K562 (cell line): Measurements from ENCODE around the gene MAD2L1BP. TPM values are rescaled to one million over a fixed set of nuclear protein-coding genes. Genes with fewer than 3 reads are reported as not detected.

ENCODE experiments used
- CCAR2 ChIP-seq: fragments of 200-400 bp; formaldehyde crosslinking; IDR thresholded peaks from 2 replicates; pipeline ENCODE4 v1.6.1; 2017; ENCODE audit warnings: mild to moderate bottlenecking, low read depth, low read length
- E2F6 ChIP-seq, 2 experiments: IDR thresholded peaks; 2 replicates each; pipeline ENCODE4 v1.6.1; 2011; ENCODE audit warnings: borderline replicate concordance in 1 of 2, control low read depth in 1 of 2, low read depth in 1 of 2, low read length in 1 of 2, mild to moderate bottlenecking in 1 of 2, mixed read lengths in 1 of 2, moderate library complexity in 1 of 2; ENCODE audit not compliant: insufficient read depth in 1 of 2, insufficient read length in 1 of 2, poor library complexity in 1 of 2, severe bottlenecking in 1 of 2; ENCODE audit errors: extremely low read depth in 1 of 2
- HOXB6 ChIP-seq: fragments of 250-450 bp; sonication (Bioruptor Pico); IDR thresholded peaks from 2 replicates; pipeline ENCODE4 v1.5.1; 2022; ENCODE audit warnings: mild to moderate bottlenecking, borderline replicate concordance
- MTF1 ChIP-seq: fragments of 250-450 bp; sonication (Bioruptor Pico); IDR thresholded peaks from 2 replicates; pipeline ENCODE4 v1.9.0; 2021; ENCODE audit warnings: moderate library complexity, mild to moderate bottlenecking, inconsistent platforms, borderline replicate concordance
- NRF1 ChIP-seq, 2 experiments: fragments of 450-650 bp; IDR thresholded peaks in 1 of 2; conservative IDR thresholded peaks in 1 of 2; 2 replicates each; pipeline ENCODE4 v1.6.1; 2014; ENCODE audit warnings: mild to moderate bottlenecking in 2 of 2
- ZNF561 ChIP-seq: fragments of 450-650 bp; formaldehyde crosslinking; conservative IDR thresholded peaks from 2 replicates; pipeline ENCODE4 v1.4.0; 2020; ENCODE audit warnings: mild to moderate bottlenecking, moderate library complexity
- polyA plus RNA-seq, 8 experiments: library from polyadenylated mRNA; depleted of rRNA in 4 of 8; stranded (reverse) in 5 of 8; unstranded in 3 of 8; fragments of >200 nt; fragmentation: Nextera tagmentation in 2 of 8; fragmentation: Illumina TruSeq in 1 of 8; extraction: Ambion mirVana in 2 of 8; extraction: Trizol in 1 of 8; gene quantifications; 2 replicates each; pipeline versions ENCODE4 v1.2.1 to v1.2.3, GENCODE V29; 2011 to 2014; ENCODE audit warnings: inconsistent platforms in 1 of 8, missing spikeins in 1 of 8
- total RNA-seq, 7 experiments: library from RNA; depleted of rRNA in 6 of 7; stranded (reverse); fragments of >200 nt in 6 of 7; fragmentation: Illumina TruSeq in 2 of 7; extraction: Trizol in 2 of 7; gene quantifications; 2 replicates each; pipeline versions ENCODE4 v1.2.1 to v1.2.3, GENCODE V29; 2011 to 2021; ENCODE audit warnings: low replicate concordance in 1 of 7
- TF ChIP-seq, protein P1 (sequence below): fragments of 450-650 bp; IDR thresholded peaks from 2 replicates; pipeline ENCODE4 v1.6.1; 2016; ENCODE audit warnings: low read depth
- TF ChIP-seq, protein P2 (sequence below): fragments of 450-650 bp; IDR thresholded peaks from 2 replicates; pipeline ENCODE4 v1.6.1; 2016; ENCODE audit warnings: mild to moderate bottlenecking

Gene MAD2L1BP
- total and polyA plus RNA-seq, 9 of the 15 experiments (the other 6 are each of a cell fraction or from before 2014, with no cell fraction given), result 69.7 to 321 (median 111) TPM

GRCh38 chr6:43630980-43631619 is 4.5 kb upstream of the MAD2L1BP start (continued):
- TF ChIP-seq E2F6 (IDR thresholded peaks at IDR 0.05; ENCODE audit: borderline replicate concordance in 1 of 2, extremely low read depth in 1 of 2, insufficient read depth in 1 of 2, insufficient read length in 1 of 2, low read depth in 1 of 2, low read length in 1 of 2, poor library complexity in 1 of 2, severe bottlenecking in 1 of 2) (peak in 1 of 2 experiments; percentile 22), MTF1 (peak; percentile 38; the same call in 1 of the 2 replicates), HOXB6 (CRISPR knock-in tag) (no peak), NRF1 (conservative IDR thresholded peaks at IDR 0.05 in 1 of 2, IDR thresholded peaks at IDR 0.05 in 1 of 2) (0 out of 4 replicates have a peak, but pooled peaks of 1 of the 2 experiments have one; percentile 13), ZNF561 (CRISPR knock-in tag) (0 out of 2 replicates have a peak, but pooled peaks have one; percentile 52), CCAR2 (no peak)
- TF ChIP-seq, protein P1, sequence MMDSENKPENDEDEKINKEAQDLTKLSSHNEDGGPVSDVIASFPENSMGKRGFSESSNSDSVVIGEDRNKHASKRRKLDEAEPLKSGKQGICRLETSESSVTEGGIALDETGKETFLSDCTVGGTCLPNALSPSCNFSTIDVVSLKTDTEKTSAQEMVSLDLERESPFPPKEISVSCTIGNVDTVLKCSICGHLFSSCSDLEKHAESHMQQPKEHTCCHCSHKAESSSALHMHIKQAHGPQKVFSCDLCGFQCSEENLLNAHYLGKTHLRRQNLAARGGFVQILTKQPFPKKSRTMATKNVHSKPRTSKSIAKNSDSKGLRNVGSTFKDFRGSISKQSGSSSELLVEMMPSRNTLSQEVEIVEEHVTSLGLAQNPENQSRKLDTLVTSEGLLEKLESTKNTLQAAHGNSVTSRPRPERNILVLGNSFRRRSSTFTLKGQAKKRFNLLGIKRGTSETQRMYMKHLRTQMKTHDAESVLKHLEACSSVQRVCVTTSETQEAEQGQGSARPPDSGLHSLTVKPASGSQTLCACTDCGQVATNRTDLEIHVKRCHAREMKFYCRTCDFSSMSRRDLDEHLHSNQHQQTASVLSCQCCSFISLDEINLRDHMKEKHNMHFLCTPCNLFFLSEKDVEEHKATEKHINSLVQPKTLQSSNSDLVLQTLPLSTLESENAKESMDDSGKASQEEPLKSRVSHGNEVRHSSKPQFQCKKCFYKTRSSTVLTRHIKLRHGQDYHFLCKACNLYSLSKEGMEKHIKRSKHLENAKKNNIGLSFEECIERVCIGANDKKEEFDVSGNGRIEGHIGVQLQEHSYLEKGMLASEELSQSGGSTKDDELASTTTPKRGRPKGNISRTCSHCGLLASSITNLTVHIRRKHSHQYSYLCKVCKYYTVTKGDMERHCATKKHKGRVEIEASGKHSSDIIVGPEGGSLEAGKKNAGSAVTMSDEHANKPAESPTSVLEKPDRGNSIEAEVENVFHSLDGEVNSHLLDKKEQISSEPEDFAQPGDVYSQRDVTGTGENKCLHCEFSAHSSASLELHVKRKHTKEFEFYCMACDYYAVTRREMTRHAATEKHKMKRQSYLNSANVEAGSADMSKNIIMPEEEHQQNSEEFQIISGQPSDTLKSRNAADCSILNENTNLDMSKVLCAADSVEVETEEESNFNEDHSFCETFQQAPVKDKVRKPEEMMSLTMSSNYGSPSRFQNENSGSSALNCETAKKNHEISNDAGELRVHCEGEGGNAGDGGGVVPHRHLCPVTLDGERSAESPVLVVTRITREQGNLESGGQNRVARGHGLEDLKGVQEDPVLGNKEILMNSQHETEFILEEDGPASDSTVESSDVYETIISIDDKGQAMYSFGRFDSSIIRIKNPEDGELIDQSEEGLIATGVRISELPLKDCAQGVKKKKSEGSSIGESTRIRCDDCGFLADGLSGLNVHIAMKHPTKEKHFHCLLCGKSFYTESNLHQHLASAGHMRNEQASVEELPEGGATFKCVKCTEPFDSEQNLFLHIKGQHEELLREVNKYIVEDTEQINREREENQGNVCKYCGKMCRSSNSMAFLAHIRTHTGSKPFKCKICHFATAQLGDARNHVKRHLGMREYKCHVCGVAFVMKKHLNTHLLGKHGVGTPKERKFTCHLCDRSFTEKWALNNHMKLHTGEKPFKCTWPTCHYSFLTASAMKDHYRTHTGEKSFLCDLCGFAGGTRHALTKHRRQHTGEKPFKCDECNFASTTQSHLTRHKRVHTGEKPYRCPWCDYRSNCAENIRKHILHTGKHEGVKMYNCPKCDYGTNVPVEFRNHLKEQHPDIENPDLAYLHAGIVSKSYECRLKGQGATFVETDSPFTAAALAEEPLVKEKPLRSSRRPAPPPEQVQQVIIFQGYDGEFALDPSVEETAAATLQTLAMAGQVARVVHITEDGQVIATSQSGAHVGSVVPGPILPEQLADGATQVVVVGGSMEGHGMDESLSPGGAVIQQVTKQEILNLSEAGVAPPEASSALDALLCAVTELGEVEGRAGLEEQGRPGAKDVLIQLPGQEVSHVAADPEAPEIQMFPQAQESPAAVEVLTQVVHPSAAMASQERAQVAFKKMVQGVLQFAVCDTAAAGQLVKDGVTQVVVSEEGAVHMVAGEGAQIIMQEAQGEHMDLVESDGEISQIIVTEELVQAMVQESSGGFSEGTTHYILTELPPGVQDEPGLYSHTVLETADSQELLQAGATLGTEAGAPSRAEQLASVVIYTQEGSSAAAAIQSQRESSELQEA, result no peak
- TF ChIP-seq, protein P2, sequence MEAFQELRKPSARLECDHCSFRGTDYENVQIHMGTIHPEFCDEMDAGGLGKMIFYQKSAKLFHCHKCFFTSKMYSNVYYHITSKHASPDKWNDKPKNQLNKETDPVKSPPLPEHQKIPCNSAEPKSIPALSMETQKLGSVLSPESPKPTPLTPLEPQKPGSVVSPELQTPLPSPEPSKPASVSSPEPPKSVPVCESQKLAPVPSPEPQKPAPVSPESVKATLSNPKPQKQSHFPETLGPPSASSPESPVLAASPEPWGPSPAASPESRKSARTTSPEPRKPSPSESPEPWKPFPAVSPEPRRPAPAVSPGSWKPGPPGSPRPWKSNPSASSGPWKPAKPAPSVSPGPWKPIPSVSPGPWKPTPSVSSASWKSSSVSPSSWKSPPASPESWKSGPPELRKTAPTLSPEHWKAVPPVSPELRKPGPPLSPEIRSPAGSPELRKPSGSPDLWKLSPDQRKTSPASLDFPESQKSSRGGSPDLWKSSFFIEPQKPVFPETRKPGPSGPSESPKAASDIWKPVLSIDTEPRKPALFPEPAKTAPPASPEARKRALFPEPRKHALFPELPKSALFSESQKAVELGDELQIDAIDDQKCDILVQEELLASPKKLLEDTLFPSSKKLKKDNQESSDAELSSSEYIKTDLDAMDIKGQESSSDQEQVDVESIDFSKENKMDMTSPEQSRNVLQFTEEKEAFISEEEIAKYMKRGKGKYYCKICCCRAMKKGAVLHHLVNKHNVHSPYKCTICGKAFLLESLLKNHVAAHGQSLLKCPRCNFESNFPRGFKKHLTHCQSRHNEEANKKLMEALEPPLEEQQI, result no peak
